COLO829 (cell line): ENCODE measurements around the gene GPNMB.

ENCODE experiments used
- DNase-seq: peaks from one replicate; pipeline ENCODE4 v3.0.0; 2012; ENCODE audit warnings: low spot score

The GPNMB gene

GRCh38 chr7:23273141-23273599, 26.6 kb downstream of the GPNMB start:
- DNase-seq, result peak; percentile 64

GRCh38 chr7:23275912-23276311, 29.3 kb downstream of the GPNMB start:
- no peak for DNase-seq

- DNase-seq, result no peak
Observed at GRCh38 chr7:23276376-23276775, 29.8 kb downstream of the GPNMB start.

- no peak for DNase-seq
Observed at GRCh38 chr7:23276947-23277346, 30.4 kb downstream of the GPNMB start.

- peak; percentile 59 for DNase-seq
Observed at GRCh38 chr7:23277359-23277989, 30.9 kb downstream of the GPNMB start.

GRCh38 chr7:23279819-23280525, 33.4 kb downstream of the GPNMB start:
- DNase-seq, result no peak

- no peak for DNase-seq
Observed at GRCh38 chr7:23283086-23283485, 36.5 kb downstream of the GPNMB start.

- no peak for DNase-seq
Observed at GRCh38 chr7:23284871-23285270, 38.3 kb downstream of the GPNMB start.

- DNase-seq, result no peak
Observed at GRCh38 chr7:23285657-23286646, 39.4 kb downstream of the GPNMB start.

GRCh38 chr7:23287612-23288011, 41.0 kb downstream of the GPNMB start:
- no peak for DNase-seq

GRCh38 chr7:23290993-23291392, 44.4 kb downstream of the GPNMB start:
- no peak for DNase-seq

GRCh38 chr7:23291957-23292560, 45.5 kb downstream of the GPNMB start:
- DNase-seq, result no peak

GRCh38 chr7:23292623-23293022, 46.0 kb downstream of the GPNMB start:
- DNase-seq, result no peak

GRCh38 chr7:23293500-23294073, 47.0 kb downstream of the GPNMB start:
- no peak for DNase-seq

- no peak for DNase-seq
Observed at GRCh38 chr7:23294549-23295400, 48.2 kb downstream of the GPNMB start.

GRCh38 chr7:23295401-23295697, 48.8 kb downstream of the GPNMB start:
- DNase-seq, result no peak

- peak; percentile 55 for DNase-seq
Observed at GRCh38 chr7:23298141-23298881, 51.7 kb downstream of the GPNMB start.

GRCh38 chr7:23298885-23299769, 52.6 kb downstream of the GPNMB start, which contains the start of gene MALSU1:
Gene MALSU1, plus strand, starts transcription at chr7:23299339. Its CDS starts 14 bp downstream, at chr7:23299353.
- peak; percentile 96 for DNase-seq

GRCh38 chr7:23299770-23300300, 53.3 kb downstream of the GPNMB start:
- no peak for DNase-seq
